ENCODE results near the gene IPO4.

The IPO4 gene

DNA sequence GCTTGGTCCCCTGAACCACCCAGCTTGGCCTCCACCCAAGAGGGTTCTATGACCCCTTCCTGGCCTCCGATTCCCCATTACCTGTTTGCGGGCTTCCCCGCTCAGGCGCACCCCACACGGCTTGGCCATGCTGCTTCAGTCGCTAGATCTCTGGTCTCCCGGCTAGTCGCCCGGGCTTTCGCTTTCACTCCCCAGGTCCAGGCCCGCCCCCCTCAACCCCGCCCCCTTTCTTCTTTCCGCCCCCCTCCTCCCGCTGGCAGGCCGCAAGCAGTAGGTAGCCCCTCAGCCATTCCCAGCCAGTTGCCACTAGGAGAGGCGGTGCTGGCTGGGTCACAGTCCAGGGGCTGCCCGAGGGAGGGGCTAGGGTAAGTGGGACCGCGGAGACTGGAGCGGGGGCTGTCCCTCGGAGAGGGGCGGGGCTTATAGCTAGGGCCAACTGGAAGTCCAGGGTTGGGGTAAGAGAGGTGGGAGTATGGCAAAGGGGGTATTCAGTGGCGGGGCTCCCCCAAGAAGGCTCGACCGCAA lies 42.1 kb downstream of the IPO4 start, which contains the start of gene PSME2:
TSS of gene PSME2 (minus strand) at position 158 of the 525 bp plus-strand sequence. CDS start at position 129, 29 bp downstream.
- DNase-seq: peak; percentile 95

DNA sequence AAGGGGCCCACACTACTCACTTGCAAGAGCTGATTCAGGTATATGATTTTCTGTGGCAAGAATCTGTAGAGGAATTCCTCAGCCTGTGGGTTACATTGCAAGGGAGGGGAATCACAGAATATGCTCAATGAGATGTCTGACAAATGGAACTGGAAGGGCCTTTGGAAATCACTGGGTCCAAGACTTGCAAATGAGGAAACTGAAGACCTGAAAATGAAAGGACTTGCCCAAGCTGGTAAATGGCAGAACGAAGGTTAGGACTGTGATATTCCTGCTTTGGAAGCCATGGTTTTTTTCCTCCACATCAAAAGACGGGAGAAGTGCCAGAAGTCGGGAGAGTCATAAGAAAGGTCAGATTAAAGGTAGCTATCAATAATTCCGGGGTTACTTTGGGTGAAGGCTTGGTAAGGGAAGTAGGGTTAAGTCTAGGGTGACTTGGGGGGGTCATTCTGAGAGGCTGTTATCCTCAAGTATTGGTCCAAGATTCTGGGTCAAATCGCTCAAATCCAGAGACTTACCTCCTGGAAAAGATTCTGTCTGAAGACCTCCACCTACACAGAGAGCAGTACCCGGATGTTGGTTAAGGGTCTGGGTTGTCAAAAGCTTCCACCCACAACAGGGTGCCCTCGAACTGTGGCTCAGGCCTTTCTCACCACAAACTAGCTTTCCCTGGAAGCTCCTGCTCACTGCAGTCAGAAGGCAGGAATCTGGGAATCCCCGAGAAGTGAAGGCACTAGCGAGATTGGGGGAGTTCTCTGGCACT lies 42.7 kb downstream of the IPO4 start:
- DNase-seq: no peak

DNA sequence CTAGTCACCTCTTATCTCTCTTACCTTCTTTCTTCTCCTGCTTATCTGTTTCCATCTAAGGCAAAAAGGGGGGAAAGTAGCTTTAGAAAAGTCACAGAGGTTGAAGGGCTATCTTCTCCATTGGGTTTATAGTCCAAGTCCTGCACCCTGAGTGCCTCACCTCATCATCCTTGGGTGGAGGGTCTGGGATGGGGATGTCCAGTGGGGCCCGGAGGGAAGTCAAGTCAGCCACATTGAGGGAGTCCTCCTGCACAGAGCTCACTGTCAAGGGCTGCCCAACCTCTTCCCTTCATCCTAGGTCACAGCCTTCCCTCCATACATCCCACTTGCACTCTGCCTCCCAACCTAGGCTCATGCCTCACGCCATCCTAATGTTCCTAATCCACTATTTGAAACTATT lies 43.4 kb downstream of the IPO4 start:
- no peak for DNase-seq

DNA sequence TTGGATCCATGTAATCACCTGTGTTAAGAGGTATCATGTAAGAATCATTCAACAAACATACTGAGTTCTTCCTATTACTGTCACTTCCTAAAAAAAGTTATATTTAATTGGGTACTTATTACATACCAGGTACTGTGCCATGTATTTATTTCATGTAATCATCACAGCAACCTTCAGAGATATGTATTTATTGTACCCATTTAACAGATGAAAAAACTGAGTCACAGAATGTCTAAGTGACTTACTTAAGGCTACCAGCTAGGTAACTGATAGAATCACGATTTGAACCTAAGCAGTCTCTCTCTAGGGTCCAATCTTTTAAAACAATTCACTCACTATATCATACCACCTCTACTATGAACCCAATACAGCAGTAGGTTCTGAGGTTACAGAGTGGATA lies 44.2 kb downstream of the IPO4 start:
- DNase-seq: no peak

DNA sequence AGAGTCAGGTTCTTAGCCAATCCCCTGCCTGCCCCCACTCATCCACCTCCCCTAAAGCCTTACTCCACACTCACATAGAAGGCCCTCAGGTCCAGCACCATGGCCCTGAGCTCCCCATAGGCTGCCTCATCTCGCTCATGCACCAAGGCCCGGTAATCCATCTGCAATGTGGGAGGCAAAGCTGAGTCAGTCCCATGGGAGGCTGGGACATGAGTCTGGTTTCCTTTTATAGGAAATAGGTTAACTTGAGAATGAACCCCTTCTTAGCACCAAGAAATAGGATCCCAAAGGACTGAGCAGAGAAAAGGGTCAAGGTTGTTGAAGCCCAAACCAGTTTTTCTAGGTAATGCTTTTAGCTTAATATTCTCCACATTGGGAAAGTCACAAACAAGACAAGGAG lies 45.1 kb downstream of the IPO4 start:
- no peak for DNase-seq

DNA sequence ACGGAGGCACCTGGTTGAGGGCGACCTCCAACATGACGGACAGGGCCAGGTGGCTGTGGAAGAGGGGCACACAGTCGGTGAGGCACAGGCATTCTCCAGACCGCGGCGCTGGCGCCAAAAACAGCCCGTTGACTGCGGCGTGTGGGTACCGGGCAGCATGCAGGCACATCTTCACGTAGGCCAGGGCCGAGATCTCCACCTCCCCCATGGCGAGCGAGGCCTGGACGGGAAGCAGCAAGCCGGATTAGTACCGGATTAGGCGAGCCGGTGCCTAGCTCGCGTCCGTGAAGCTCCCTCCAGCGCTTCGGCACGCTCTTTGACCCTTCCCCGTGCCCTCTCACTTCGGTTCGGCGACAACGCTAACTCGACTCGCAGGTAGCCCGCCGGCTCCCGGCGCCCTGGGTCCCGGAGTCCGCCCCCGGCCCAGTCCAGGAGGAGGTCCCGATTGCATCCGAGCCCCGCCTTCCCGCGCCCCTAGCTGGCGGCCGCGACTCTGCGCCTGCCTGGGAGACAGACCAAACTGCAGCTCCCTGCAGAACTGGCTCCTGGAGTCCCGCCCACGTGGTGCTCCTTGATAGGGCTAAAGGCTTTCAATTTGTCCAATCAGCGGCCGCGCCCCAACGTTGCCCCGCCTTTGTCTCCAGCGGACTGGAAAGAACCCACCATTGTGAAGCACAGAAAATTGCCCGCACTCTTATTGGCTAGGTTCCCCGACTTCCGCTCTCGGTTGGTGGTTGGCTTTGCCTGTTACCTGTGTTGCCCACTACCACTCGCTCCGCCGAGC lies 47.3 kb downstream of the IPO4 start, which contains the start of gene EMC9:
TSS of gene EMC9 (minus strand) at position 495 of the 784 bp plus-strand sequence. CDS start at position 208, 287 bp downstream.
- peak; percentile 99 for DNase-seq

DNA sequence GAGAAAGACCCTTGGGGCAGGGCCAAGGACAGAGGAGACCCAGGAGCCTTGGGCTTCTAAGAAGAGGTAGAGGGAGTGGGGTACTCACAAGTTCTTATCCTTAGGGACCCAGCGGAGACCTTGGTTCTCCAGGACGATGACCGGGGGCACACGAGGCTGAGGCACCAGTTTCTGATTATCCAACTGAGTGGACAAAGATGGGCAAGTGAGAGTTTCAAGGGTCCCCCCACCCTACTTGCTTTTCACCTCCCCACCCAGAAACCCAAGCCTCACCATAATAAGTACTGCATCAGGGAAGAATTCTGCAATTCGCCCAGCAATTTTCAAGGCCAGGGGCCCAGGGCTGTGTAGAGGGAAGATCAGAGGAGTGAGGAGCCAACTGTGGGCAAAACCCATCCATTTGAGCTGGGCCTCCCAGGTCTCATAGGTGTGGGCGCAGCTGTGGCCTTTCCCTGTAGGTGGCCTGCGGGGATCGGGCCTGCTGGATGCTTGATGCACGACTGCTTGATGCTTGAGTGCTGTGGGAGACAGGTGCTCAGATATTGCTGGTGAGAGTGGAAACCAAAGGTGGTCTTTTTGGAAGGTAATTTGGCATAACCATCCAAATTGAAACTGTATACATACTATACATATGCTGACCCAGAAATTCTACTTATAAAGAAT lies 49.2 kb downstream of the IPO4 start:
- DNase-seq: no peak

DNA sequence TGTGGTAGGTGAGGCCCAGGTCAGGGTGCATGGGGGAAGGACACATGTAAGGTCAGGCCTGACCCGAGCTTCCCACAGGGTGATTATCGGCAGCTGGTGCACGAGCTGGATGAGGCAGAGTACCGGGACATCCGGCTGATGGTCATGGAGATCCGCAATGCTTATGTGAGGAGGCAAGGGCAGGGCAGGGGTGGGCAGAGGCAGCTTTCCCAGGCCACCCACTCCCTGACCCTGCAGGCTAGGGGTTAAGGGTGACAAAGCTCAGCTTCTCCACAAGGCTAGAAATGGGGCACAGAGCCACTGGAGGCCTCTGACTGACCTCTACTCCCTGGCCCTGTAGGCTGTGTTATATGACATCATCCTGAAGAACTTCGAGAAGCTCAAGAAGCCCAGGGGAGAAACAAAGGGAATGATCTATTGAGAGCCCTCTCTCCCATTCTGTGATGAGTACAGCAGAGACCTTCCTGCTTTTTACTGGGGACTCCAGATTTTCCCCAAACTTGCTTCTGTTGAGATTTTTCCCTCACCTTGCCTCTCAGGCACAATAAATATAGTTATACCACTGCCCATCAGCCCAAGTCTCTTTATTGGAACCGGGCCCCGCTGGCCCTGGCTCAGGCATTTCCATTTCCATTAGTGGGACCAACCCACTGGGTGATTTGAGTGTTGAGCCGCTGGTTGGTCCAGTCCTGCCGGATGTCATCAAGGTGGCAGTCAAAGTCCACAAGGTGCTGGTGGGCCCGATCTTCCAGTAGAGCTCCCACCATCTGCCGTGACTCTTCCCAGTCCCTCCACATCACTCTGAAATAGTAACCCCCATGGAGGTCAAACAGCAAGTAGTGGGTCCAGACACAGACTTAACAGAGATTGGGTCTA lies 50.0 kb downstream of the IPO4 start:
- no peak for DNase-seq

DNA sequence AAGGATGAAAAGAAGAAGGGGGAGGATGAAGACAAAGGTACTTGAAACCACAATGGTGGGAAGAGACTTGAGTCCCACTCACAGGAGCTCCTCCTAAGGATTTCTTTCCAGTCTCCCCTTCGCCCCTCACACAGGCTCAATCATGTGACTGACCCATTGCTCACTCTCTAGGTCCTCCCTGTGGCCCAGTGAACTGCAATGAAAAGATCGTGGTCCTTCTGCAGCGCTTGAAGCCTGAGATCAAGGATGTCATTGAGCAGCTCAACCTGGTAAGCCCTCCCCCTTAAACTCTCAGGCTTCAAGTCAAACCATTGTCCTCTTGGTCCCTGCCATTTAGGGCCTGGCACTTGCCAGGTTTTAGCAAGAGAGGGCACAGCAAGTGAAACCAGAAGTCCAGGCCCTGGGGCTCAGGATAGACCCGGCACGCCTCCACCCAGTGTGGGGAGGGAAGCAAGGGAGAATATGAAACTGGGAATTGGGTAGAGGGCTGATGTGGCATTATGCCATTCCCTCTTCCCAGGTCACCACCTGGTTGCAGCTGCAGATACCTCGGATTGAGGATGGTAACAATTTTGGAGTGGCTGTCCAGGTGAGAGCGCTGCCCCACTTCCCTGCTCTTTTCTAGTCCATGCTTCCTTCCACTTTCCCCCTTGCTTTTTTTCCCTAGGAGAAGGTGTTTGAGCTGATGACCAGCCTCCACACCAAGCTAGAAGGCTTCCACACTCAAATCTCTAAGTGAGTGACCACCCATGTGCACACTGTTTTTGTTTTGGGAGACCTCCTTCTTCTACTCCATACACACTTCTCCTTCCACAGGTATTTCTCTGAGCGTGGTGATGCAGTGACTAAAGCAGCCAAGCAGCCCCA lies 50.9 kb downstream of the IPO4 start:
- DNase-seq: no peak

DNA sequence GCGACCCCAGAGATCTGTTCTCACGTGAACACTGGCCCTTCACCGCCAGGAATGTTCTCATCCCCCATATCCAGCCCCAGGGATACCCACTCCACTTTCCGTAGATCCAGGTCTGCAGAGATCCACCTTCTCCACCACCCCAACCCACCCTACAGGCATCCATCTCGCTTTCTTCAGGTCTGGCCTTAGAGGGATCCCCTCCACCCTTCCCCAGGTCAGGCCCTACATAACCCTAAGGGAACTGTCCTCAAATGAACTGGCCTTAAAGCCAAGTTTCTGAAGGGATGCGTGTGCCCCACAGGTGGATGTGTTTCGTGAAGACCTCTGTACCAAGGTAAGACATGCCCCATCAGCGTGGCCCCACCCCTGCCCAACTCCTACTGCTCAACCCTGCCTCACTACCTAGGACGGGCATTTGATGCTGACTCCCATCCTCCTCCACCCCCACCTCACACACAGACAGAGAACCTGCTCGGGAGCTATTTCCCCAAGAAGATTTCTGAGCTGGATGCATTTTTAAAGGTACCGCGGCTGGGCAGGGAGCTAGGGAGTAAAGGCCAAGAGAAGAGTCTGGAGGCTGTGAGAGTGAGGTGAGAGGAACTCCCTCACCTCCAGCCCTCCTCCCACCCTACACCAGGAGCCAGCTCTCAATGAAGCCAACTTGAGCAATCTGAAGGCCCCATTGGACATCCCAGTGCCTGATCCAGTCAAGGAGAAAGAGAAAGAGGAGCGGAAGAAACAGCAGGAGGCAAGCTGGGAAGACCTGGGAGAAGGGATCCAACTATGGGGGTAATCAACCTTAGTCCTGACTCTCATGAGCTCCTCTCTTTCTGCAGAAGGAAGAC lies 51.7 kb downstream of the IPO4 start:
- DNase-seq: no peak

DNA sequence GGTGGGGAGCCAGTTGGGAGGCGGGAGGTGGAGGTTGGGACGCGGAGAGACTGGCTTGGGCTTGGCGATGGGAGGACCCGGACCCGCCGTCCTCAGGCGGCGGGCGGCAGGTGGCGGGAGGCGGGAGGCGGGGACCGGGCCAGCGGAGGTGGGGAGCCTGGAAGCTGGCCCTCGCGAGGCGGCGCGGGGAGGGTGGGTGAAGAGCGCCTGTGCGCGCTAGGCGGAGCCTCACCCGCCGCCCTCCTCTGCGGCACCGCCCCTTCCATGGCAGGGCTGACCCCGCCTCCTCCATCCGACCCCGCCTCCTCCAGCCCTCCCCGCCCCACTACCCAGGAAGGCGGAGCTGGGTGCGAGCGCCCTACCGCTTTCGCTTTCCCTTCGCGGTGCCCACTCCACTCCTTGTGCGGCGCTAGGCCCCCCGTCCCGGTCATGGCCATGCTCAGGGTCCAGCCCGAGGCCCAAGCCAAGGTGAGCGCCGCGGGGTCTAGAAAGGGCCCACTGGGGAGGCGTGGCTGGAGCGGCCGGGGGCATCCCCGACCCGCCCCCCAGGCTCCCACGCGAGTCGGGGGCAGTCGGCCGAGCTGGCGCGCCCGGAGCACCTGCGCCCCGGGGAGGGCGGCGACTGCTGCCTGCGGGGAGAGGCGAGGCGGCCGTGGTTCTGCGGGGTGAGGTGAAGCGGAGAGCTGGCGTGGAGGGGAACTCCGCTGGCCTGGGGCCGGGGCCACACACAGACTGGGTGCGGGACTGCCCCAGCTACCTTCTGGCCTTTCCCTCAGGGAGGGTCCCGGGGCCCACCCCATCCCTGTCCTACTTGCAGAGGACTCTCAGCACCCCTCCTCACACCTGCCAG lies 52.6 kb downstream of the IPO4 start, which contains the start of gene PSME1:
TSS of gene PSME1 (plus strand) at position 361 of the 850 bp plus-strand sequence. CDS start at position 430, 69 bp downstream.
- peak; percentile 90 for DNase-seq

DNA sequence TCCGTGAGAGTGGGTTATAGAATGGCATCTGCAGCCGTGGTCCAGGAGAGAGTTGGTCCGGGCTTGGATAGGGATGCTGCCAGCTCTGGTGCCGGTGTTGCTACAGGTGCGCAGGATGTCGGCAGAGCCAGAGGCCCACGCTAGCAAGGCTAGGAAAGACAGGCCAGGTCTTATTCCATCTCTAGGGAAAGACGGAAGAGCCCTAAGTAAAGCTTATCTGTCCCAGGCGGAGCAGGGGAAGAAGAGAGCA lies 53.1 kb downstream of the IPO4 start:
- DNase-seq: no peak

DNA sequence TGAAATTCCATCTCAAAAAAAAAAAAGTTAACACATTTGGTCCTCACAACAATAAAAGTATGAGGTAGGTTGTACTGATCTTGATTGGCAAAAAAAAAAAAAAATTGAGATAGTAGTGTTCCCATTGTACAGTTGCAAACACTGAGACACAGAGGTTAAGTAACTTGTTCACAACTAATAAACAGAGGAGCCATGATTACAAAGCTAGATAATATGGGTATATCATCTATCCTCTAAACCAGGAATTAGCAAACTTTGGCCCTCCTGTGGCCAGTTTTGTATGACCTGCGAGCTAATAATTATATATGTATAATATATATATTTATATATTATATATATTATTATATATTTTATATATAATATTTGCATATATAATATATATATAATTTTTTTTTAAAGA lies 54.9 kb downstream of the IPO4 start:
- no peak for DNase-seq

DNA sequence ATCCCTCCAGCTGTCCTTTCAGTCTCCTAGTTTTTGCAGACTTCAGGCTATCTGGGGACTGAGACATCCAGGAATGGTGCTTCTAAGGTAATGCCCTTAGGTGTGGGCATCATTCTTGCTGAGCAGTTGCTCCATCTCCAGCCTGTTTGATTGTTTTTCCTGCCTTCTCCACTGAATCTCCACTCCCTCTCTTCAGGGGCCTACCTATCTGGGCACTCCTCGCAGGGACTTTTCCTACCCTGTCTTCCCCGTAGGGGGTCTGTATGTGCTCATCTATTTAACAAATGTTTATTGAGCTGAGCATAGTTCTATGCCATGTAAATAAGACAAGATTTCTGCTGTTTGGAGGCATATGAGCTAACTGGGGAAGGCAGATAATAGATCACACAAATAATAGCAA lies 55.6 kb downstream of the IPO4 start:
- DNase-seq: no peak

DNA sequence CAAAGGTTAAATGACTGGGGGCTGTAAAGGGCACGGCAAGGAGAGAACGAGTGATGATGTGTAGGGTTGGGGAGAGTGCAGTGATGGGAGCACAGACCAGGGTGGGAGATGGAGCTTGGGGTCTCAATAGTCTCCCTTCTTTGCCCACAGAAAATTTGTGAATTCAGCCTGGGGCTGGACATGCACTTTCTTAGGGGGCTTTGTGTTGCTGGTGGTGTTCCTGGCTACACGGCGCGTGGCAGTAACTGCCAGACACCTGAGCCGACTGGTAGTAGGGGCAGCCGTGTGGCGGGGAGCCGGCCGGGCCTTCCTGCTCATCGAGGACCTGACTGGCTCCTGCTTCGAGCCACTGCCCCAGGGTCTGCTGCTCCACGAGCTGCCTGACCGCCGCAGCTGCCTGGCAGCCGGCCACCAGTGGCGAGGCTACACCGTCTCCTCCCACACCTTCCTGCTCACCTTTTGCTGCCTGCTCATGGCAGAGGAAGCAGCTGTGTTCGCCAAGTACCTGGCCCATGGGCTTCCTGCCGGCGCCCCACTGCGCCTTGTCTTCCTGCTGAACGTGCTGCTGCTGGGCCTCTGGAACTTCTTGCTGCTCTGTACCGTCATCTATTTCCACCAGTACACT lies 56.4 kb downstream of the IPO4 start:
- DNase-seq: no peak

DNA sequence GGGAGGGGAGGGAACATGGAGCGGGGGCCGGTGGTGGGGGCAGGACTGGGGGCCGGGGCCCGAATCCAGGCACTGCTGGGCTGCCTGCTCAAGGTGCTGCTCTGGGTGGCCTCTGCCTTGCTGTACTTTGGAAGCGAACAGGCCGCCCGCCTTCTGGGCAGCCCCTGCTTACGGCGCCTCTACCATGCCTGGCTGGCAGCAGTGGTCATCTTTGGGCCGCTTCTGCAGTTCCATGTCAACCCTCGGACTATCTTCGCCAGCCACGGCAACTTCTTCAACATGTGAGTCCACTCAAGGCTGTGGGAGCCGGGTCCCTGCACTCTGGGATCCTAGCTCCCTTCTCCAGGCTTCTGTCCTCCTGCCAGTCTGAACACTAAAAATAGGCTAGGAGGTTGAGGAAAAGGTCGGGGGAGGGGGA lies 57.1 kb downstream of the IPO4 start:
- no peak for DNase-seq

DNA sequence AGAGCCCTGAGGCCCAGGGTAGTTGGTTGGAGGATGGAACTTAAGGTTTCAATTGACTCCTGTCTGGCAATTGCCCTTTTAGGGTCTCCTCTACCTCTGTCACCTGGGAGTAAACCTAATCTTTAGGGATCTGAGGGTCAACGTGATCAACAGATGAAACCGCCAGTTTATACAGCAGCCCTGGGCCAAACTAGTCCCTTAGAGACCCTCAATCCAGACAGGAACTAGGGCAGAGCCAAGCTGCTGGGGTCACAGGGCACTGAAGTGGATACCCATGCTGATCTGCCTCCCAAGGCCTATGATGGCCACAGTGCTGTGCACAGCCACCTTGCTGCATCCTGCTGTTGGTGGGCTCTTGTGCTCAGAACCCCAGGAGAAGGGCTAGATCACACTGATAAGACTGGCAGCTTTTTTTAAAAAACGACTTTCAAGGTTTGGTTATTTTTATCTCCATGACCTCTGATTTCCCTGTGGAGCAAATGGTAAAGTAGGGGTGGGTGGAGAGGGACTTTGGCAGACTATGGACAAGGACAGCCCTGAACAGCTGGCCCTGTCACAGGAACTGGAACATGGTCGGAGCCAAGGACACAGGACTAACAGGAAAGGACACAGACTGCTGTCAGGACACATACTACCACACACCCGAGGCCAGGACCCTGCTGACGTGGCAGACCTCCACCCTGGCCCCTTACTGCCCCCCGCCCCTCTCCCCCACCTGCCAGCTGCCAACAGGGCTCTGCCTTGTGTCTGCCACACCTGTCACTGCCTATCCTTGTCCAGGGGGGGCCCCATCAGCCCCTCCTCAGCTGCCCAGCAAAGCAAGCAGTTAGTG lies 57.7 kb downstream of the IPO4 start:
- no peak for DNase-seq

DNA sequence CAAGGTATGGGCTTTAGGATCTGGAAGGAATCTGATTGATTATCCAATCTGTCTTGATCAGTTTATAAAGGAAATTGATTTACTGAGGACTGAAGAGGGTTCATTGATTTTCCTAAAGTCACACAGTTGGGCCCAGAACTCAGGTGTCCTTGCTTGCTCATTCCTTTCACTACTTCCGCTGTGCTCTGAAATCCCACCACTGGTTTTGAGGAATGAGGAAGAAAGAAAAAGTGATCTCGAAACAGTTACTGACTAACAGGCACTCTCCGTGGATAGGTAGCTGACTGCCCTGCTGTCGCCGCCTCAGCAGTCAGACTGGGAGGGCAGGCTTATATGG lies 58.3 kb downstream of the IPO4 start, which contains the start of gene FITM1:
TSS of gene FITM1 (plus strand) at position 280 of the 337 bp plus-strand sequence. CDS start 905 bp downstream, outside the sequence.
- DNase-seq: no peak

Measured in NK-92 treated with Interleukin-12 subunit alpha and Interleukin-12 subunit beta, amount 100 ng/mL, for 24 hours (cell line).